Neural cell (in vitro differentiated cells): ENCODE measurements around the gene PSMA6. TPM values are rescaled to one million over a fixed set of nuclear protein-coding genes. Genes with fewer than 3 reads are reported as not detected.

Source experiments
- H2AFZ ChIP-seq: fragments of 200-600, 300-800 bp; sonication (generic), shearing (Covaris generic); 2 replicates; pipeline ENCODE4 v1.6.0; 2014; ENCODE audit warnings: low read depth, mild to moderate bottlenecking, antibody characterized with exemption, low read length, moderate library complexity
- H3F3A ChIP-seq: fragments of 200-600 bp; shearing (Covaris generic); 2 replicates; pipeline ENCODE4 v1.6.1; 2016; ENCODE audit warnings: mild to moderate bottlenecking, moderate library complexity, mixed read lengths, antibody characterized with exemption, low read length; ENCODE audit not compliant: insufficient read depth, poor library complexity, severe bottlenecking
- H3K27ac ChIP-seq: fragments of 200-600, 300-800 bp; sonication (generic), shearing (Covaris generic); 2 replicates; pipeline ENCODE4 v1.5.1; 2014; ENCODE audit warnings: mild to moderate bottlenecking, low read length, moderate library complexity
- H3K27me3 ChIP-seq: fragments of 300-800, 200-600 bp; sonication (generic), shearing (Covaris generic); 2 replicates; pipeline ENCODE4 v1.6.0; 2014; ENCODE audit warnings: mild to moderate bottlenecking, low read depth, low read length, moderate library complexity; ENCODE audit not compliant: insufficient read depth
- H3K36me3 ChIP-seq: fragments of 300-800, 200-600 bp; sonication (generic), shearing (Covaris generic); 2 replicates; pipeline ENCODE4 v1.5.1; 2014; ENCODE audit warnings: mild to moderate bottlenecking, antibody characterized with exemption, low read length, moderate library complexity; ENCODE audit not compliant: insufficient read depth
- H3K4me2 ChIP-seq: fragments of 300-800, 200-600 bp; sonication (generic), shearing (Covaris generic); 2 replicates; pipeline ENCODE4 v1.6.0; 2014; ENCODE audit warnings: mild to moderate bottlenecking, low read length
- H3K4me3 ChIP-seq: fragments of 300-800, 200-600 bp; sonication (generic), shearing (Covaris generic); 2 replicates; pipeline ENCODE4 v1.5.1; 2014; ENCODE audit warnings: mild to moderate bottlenecking, low read length, moderate library complexity
- H3K79me2 ChIP-seq: fragments of 200-600 bp; shearing (Covaris generic); replicated peaks from 2 replicates; pipeline ENCODE4 v1.6.0; 2014; ENCODE audit warnings: mild to moderate bottlenecking, low read length, moderate library complexity; ENCODE audit not compliant: insufficient read depth
- H3K9ac ChIP-seq: fragments of 300-800, 200-600 bp; sonication (generic), shearing (Covaris generic); 2 replicates; pipeline ENCODE4 v1.6.1; 2016; ENCODE audit warnings: mild to moderate bottlenecking, low read length, mixed read lengths
- H3K9me2 ChIP-seq: fragments of 200-600 bp; shearing (Covaris generic); 2 replicates; pipeline ENCODE4 v1.6.1; 2016; ENCODE audit warnings: mild to moderate bottlenecking, low read length, mixed read lengths; ENCODE audit not compliant: insufficient read depth
- H3K9me3 ChIP-seq: fragments of 200-600, 300-800 bp; sonication (generic), shearing (Covaris generic); 2 replicates; pipeline ENCODE4 v1.6.1; 2016; ENCODE audit warnings: mild to moderate bottlenecking, mixed run types, low read length, moderate library complexity, mixed read lengths
- H4K20me1 ChIP-seq: fragments of 200-600 bp; shearing (Covaris generic); 2 replicates; pipeline ENCODE4 v1.6.1; 2016; ENCODE audit warnings: mild to moderate bottlenecking, mixed run types; ENCODE audit not compliant: insufficient read depth
- EP300 ChIP-seq: fragments of 450-650 bp; conservative IDR thresholded peaks from 2 replicates; pipeline ENCODE4 v1.6.1; 2014; ENCODE audit warnings: antibody characterized with exemption, mild to moderate bottlenecking, moderate library complexity; ENCODE audit not compliant: poor library complexity, severe bottlenecking
- EZH2 ChIP-seq: fragments of 200-600, 300-800 bp; shearing (Covaris generic), sonication (generic); IDR thresholded peaks from 2 replicates; pipeline ENCODE4 v1.6.1; 2014; ENCODE audit warnings: antibody characterized with exemption, low read length, borderline replicate concordance, mild to moderate bottlenecking; ENCODE audit not compliant: insufficient read depth, poor library complexity, severe bottlenecking
- MXI1 ChIP-seq: fragments of 450-650 bp; conservative IDR thresholded peaks from 2 replicates; pipeline ENCODE4 v1.6.1; 2014; ENCODE audit warnings: antibody characterized with exemption, mild to moderate bottlenecking; ENCODE audit not compliant: poor library complexity, severe bottlenecking
- POLR2AphosphoS5 ChIP-seq: IDR thresholded peaks from 2 replicates; pipeline ENCODE4 v1.6.1; 2012
- RAD21 ChIP-seq: fragments of 450-650 bp; conservative IDR thresholded peaks from 2 replicates; pipeline ENCODE4 v1.6.1; 2014; ENCODE audit warnings: antibody characterized with exemption, mild to moderate bottlenecking, moderate library complexity
- SMC3 ChIP-seq: fragments of 450-650 bp; conservative IDR thresholded peaks from 2 replicates; pipeline ENCODE4 v1.6.1; 2014; ENCODE audit warnings: antibody characterized with exemption, mild to moderate bottlenecking, moderate library complexity; ENCODE audit not compliant: poor library complexity
- TAF1 ChIP-seq: IDR thresholded peaks from 2 replicates; pipeline ENCODE4 v1.6.1; 2012; ENCODE audit warnings: low read depth
- polyA plus RNA-seq: library from polyadenylated mRNA; depleted of rRNA; stranded (reverse); fragments of >200 nt; gene quantifications from 2 replicates; pipeline ENCODE4 v1.2.3, GENCODE V29; 2014
- TF ChIP-seq, protein P1 (sequence below): IDR thresholded peaks from 2 replicates; pipeline ENCODE4 v1.6.1; 2012; ENCODE audit warnings: borderline replicate concordance
- TF ChIP-seq, protein P2 (sequence below): fragments of 450-650 bp; IDR thresholded peaks from 2 replicates; pipeline ENCODE4 v1.5.1; 2014; ENCODE audit warnings: antibody characterized with exemption, mild to moderate bottlenecking, moderate library complexity; ENCODE audit not compliant: poor library complexity, severe bottlenecking

Gene PSMA6
- polyA plus RNA-seq, 1 donor from 2014 or later = 405 TPM

DNA sequence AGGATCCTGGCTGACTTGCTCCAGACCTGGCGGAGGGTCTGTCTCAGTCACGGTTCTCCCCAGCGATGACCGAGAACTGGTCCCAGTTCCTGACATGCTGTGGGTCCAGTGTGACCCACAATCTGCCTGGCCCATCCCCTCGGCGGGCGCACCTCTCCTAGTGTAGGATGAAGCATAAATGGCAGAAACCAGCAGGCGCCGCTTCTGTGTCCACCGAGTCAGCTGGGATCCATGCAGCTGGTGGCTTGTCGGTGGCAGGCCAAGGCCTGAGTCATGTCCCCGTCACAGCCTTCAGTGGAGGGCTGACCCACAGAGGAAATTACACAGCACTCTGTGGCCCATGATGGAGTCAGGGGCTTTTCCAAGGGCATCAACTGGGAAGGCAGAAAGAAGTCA lies 73.9 kb downstream of the PSMA6 start:
- no peaks in the 10 kb centered on the region for H3K9me3 ChIP-seq
- H3K9me2 ChIP-seq = no peaks in the 10 kb centered on the region
- no peak overlapping the region for H2AFZ ChIP-seq
- H3K27me3 ChIP-seq = no peaks in the 10 kb centered on the region
- H3K36me3 ChIP-seq = no peaks in the 10 kb centered on the region
- no peak overlapping the region for H3K4me2 ChIP-seq
- H3K9ac ChIP-seq = no peak overlapping the region
- no peak overlapping the region for H3K4me3 ChIP-seq
- no peak for TF ChIP-seq RAD21
- no peak for TF ChIP-seq POLR2AphosphoS5
- TF ChIP-seq EZH2 = no peak
- no peaks in the 10 kb centered on the region for H3K79me2 ChIP-seq
- H3F3A ChIP-seq = no peaks in the 10 kb centered on the region
- no peak overlapping the region for H3K27ac ChIP-seq
- H4K20me1 ChIP-seq = no peaks in the 10 kb centered on the region

DNA sequence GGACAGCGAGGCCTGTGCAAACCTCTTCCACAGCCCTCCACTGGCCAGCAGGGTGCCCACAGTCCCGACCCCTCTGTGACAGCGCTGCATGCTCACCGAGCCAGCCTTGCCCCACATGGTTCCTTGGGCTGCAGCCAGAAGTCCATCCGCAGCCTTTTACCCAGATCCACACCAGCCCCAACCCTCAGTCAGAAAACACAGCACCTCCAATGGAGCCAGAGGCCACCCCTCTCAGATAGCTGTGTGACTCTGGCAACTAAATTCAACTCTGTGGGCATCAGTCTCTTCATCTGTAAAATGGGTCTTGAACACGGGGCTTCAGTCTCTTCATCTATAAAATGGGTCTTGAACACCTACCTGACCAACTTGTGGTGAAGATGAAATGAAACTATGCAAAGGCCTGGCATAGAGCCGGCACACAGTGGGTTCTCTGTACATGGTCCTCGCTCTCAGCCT lies 74.4 kb downstream of the PSMA6 start:
- no peaks in the 10 kb centered on the region for H3K9me2 ChIP-seq
- H3K4me3 ChIP-seq = no peak overlapping the region
- no peaks in the 10 kb centered on the region for H3F3A ChIP-seq
- H3K4me2 ChIP-seq = no peak overlapping the region
- no peak overlapping the region for H3K27ac ChIP-seq
- H3K27me3 ChIP-seq = no peaks in the 10 kb centered on the region
- H3K79me2 ChIP-seq = no peaks in the 10 kb centered on the region
- no peak overlapping the region for H3K9ac ChIP-seq
- H2AFZ ChIP-seq = no peak overlapping the region
- TF ChIP-seq, protein P1, sequence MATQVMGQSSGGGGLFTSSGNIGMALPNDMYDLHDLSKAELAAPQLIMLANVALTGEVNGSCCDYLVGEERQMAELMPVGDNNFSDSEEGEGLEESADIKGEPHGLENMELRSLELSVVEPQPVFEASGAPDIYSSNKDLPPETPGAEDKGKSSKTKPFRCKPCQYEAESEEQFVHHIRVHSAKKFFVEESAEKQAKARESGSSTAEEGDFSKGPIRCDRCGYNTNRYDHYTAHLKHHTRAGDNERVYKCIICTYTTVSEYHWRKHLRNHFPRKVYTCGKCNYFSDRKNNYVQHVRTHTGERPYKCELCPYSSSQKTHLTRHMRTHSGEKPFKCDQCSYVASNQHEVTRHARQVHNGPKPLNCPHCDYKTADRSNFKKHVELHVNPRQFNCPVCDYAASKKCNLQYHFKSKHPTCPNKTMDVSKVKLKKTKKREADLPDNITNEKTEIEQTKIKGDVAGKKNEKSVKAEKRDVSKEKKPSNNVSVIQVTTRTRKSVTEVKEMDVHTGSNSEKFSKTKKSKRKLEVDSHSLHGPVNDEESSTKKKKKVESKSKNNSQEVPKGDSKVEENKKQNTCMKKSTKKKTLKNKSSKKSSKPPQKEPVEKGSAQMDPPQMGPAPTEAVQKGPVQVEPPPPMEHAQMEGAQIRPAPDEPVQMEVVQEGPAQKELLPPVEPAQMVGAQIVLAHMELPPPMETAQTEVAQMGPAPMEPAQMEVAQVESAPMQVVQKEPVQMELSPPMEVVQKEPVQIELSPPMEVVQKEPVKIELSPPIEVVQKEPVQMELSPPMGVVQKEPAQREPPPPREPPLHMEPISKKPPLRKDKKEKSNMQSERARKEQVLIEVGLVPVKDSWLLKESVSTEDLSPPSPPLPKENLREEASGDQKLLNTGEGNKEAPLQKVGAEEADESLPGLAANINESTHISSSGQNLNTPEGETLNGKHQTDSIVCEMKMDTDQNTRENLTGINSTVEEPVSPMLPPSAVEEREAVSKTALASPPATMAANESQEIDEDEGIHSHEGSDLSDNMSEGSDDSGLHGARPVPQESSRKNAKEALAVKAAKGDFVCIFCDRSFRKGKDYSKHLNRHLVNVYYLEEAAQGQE = no peak
- no peak for TF ChIP-seq POLR2AphosphoS5
- no peak for TF ChIP-seq SMC3
- no peak for TF ChIP-seq RAD21
- no peak for TF ChIP-seq TAF1
- no peak for TF ChIP-seq EZH2
- TF ChIP-seq, protein P2, sequence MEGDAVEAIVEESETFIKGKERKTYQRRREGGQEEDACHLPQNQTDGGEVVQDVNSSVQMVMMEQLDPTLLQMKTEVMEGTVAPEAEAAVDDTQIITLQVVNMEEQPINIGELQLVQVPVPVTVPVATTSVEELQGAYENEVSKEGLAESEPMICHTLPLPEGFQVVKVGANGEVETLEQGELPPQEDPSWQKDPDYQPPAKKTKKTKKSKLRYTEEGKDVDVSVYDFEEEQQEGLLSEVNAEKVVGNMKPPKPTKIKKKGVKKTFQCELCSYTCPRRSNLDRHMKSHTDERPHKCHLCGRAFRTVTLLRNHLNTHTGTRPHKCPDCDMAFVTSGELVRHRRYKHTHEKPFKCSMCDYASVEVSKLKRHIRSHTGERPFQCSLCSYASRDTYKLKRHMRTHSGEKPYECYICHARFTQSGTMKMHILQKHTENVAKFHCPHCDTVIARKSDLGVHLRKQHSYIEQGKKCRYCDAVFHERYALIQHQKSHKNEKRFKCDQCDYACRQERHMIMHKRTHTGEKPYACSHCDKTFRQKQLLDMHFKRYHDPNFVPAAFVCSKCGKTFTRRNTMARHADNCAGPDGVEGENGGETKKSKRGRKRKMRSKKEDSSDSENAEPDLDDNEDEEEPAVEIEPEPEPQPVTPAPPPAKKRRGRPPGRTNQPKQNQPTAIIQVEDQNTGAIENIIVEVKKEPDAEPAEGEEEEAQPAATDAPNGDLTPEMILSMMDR = no peak
- TF ChIP-seq EP300 = no peak
- TF ChIP-seq MXI1 = no peak
- H3K9me3 ChIP-seq = no peaks in the 10 kb centered on the region
- no peaks in the 10 kb centered on the region for H4K20me1 ChIP-seq
- no peaks in the 10 kb centered on the region for H3K36me3 ChIP-seq

DNA sequence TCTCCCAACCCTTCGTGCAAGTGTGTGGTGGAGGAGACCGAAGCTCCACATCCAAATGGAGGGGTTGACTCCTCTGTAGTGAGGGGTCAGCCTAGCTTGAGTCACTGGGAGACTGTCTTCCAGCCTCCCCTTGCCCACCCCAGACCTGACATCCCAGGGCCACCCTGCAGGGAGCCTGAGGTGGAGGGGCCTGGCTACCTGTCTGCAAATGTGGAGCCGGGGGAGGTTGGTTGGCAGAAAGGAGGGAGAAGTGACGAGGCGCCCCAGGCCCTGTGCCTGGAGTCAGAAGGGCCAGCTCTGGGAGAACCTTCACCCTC lies 74.8 kb downstream of the PSMA6 start:
- no peak overlapping the region for H3K4me3 ChIP-seq
- no peaks in the 10 kb centered on the region for H3K27me3 ChIP-seq
- no peak overlapping the region for H3K27ac ChIP-seq
- no peaks in the 10 kb centered on the region for H3K9me3 ChIP-seq
- no peaks in the 10 kb centered on the region for H3K36me3 ChIP-seq
- no peaks in the 10 kb centered on the region for H3K79me2 ChIP-seq
- H3K4me2 ChIP-seq = no peak overlapping the region
- no peaks in the 10 kb centered on the region for H3F3A ChIP-seq
- no peaks in the 10 kb centered on the region for H4K20me1 ChIP-seq
- no peaks in the 10 kb centered on the region for H3K9me2 ChIP-seq
- no peak overlapping the region for H2AFZ ChIP-seq
- no peak overlapping the region for H3K9ac ChIP-seq
- TF ChIP-seq RAD21 = no peak
- TF ChIP-seq EZH2 = no peak
- TF ChIP-seq, protein P1 = no peak
- TF ChIP-seq, protein P2 = no peak
- TF ChIP-seq EP300 = no peak
- TF ChIP-seq MXI1 = no peak
- TF ChIP-seq POLR2AphosphoS5 = no peak
- no peak for TF ChIP-seq SMC3
- TF ChIP-seq TAF1 = no peak
